LNCaP clone FGC (cell line): ENCODE results near the gene NOP14.

ENCODE experiments used
- DNase-seq: peaks from one replicate; pipeline ENCODE4 v3.0.0-alpha.2; 2011; ENCODE audit warnings: low read depth
- H3K4me3 ChIP-seq: 2 replicates; pipeline ENCODE4 v1.5.1; 2011; ENCODE audit warnings: mild to moderate bottlenecking, low read depth, low read length, control low read depth
- CTCF ChIP-seq: IDR thresholded peaks from 2 replicates; pipeline ENCODE4 v1.5.1; 2012; ENCODE audit warnings: mild to moderate bottlenecking; ENCODE audit not compliant: control insufficient read depth, insufficient read depth; ENCODE audit errors: extremely low read depth

The NOP14 gene

GRCh38 chr4:2933566-2934076 lies 29.6 kb downstream of the NOP14 start:
- no peak for DNase-seq
- H3K4me3 ChIP-seq = peak overlapping the region; percentile 56
- no peak for TF ChIP-seq CTCF

GRCh38 chr4:2932951-2933565 lies 30.1 kb downstream of the NOP14 start:
- H3K4me3 ChIP-seq = peak overlapping the region; percentile 56; the same call in 1 of the 2 replicates
- no peak for DNase-seq
- no peak for TF ChIP-seq CTCF

- H3K4me3 ChIP-seq = no peak overlapping the region
- TF ChIP-seq CTCF = no peak
- DNase-seq = no peak
These were observed 30.8 kb downstream of the NOP14 start for GRCh38 chr4:2932321-2932950.

- DNase-seq = no peak
- no peak for TF ChIP-seq CTCF
- H3K4me3 ChIP-seq = no peak overlapping the region
These were observed 31.5 kb downstream of the NOP14 start for GRCh38 chr4:2931512-2932301.

- peak; percentile 31 for TF ChIP-seq CTCF
- H3K4me3 ChIP-seq = peak overlapping the region; percentile 15; the same call in 1 of the 2 replicates
These were observed 32.3 kb downstream of the NOP14 start for GRCh38 chr4:2930758-2931511.

GRCh38 chr4:2930135-2930757 lies 33.0 kb downstream of the NOP14 start:
- TF ChIP-seq CTCF = no peak
- peak overlapping the region; percentile 15; the same call in 1 of the 2 replicates for H3K4me3 ChIP-seq
- DNase-seq = peak; percentile 62

More at GRCh38 chr4:2930758-2931511, 32.3 kb downstream of the NOP14 start:
- peak; percentile 66 for DNase-seq
